ENCODE results near the gene SAPCD1.

DNA sequence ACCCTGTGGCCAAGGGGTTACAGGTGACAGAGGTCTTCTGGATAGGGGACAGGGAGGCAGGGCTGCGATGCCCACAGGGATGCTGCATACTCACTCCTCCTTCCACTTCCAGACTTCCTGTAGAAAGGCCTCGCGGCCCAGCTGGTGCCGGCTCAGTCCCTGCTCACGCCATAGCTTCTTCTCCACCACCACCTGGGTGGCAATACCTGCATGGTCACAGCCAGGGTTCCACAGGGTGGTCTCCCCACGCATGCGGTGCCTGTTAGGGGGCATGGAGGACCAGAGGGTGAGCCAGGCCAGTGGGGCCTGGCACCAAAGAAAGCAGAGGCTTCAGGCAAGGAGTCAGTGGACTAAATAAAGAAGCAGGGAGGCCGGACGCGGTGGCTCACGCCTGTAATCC lies 23.0 kb downstream of the SAPCD1 start:
- TF ChIP-seq, protein P1, sequence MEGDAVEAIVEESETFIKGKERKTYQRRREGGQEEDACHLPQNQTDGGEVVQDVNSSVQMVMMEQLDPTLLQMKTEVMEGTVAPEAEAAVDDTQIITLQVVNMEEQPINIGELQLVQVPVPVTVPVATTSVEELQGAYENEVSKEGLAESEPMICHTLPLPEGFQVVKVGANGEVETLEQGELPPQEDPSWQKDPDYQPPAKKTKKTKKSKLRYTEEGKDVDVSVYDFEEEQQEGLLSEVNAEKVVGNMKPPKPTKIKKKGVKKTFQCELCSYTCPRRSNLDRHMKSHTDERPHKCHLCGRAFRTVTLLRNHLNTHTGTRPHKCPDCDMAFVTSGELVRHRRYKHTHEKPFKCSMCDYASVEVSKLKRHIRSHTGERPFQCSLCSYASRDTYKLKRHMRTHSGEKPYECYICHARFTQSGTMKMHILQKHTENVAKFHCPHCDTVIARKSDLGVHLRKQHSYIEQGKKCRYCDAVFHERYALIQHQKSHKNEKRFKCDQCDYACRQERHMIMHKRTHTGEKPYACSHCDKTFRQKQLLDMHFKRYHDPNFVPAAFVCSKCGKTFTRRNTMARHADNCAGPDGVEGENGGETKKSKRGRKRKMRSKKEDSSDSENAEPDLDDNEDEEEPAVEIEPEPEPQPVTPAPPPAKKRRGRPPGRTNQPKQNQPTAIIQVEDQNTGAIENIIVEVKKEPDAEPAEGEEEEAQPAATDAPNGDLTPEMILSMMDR (IDR thresholded peaks at IDR 0.05; ENCODE audit: insufficient read depth, low read depth, low read length), result no peak
- no peak for TF ChIP-seq EZH2 (IDR thresholded peaks at IDR 0.05; ENCODE audit: insufficient read depth, low read length)

Measured in astrocyte (in vitro differentiated cells and primary cell).